Measurements from ENCODE around the gene CINP.

GRCh38 chr14:102377696-102378095, 15.0 kb upstream of the CINP start:
- no peak for TF ChIP-seq POLR2AphosphoS5 (IDR thresholded peaks at IDR 0.05; ENCODE audit: low read depth, low read length)
- no peak for TF ChIP-seq TAF1 (IDR thresholded peaks at IDR 0.05; ENCODE audit: borderline replicate concordance, insufficient read depth, low read length)
- TF ChIP-seq REST (IDR thresholded peaks at IDR 0.05; ENCODE audit: insufficient read depth in 1 of 2, low read depth in 2 of 2, low read length in 2 of 2) = no peak
- TF ChIP-seq FOXP2 (optimal IDR thresholded peaks at IDR 0.05; ENCODE audit: borderline replicate concordance, extremely low read depth, extremely low read length, insufficient read depth) = no peak
- no peak for TF ChIP-seq SIN3A (IDR thresholded peaks at IDR 0.05; ENCODE audit: borderline replicate concordance, insufficient read depth, low read length)

All from PFSK-1 (cell line).